ENCODE results near the gene SCRG1.

The SCRG1 gene

GRCh38 chr4:173360587-173361221, 38.2 kb downstream of the SCRG1 start:
- peak; percentile 23 for DNase-seq

GRCh38 chr4:173357939-173358338, 41.0 kb downstream of the SCRG1 start:
- no peak for DNase-seq

GRCh38 chr4:173347467-173347866, 51.4 kb downstream of the SCRG1 start:
- no peak for DNase-seq

- DNase-seq = peak; percentile 85
Measured at GRCh38 chr4:173346074-173346473, 52.8 kb downstream of the SCRG1 start.

GRCh38 chr4:173345648-173346047, 53.3 kb downstream of the SCRG1 start:
- DNase-seq = no peak

GRCh38 chr4:173343832-173344397, 55.0 kb downstream of the SCRG1 start:
- no peak for DNase-seq

- DNase-seq = no peak
Measured at GRCh38 chr4:173337463-173337862, 61.5 kb downstream of the SCRG1 start.

- peak; percentile 85 for DNase-seq
Measured at GRCh38 chr4:173334891-173335752, 63.8 kb downstream of the SCRG1 start.
